ENCODE data around the gene POLR3GL. TPM values are rescaled to one million over a fixed set of nuclear protein-coding genes. Genes with fewer than 3 reads are reported as not detected.
"Not testable (repeated sequence)": the region's sequence is repeated elsewhere in the genome, so short reads cannot be mapped to it uniquely, and the experiment has no call there.

The POLR3GL gene
- total RNA-seq, result 37.5 TPM
- polyA plus RNA-seq, result 89.6 TPM
- long read RNA-seq, donor 1, partial matches to known transcripts, result 0 of 1 reads
- long read RNA-seq, donor 1, other reads (novel, unspliced or antisense), result 0 of 1 reads
- long read RNA-seq, donor 2, transcript POLR3GL-202 (8 exons, 1,165 nt), result major isoform, 31 of 39 reads
- long read RNA-seq, donor 2, partial matches to known transcripts, result 5 of 39 reads
- long read RNA-seq, donor 2, other reads (novel, unspliced or antisense), result 0 of 39 reads
- long read RNA-seq, donor 3, transcript POLR3GL-202 (8 exons, 1,165 nt), result major isoform, 11 of 33 reads
- long read RNA-seq, donor 3, partial matches to known transcripts, result 22 of 33 reads
- long read RNA-seq, donor 3, other reads (novel, unspliced or antisense), result 0 of 33 reads
- long read RNA-seq, donor 4, partial matches to known transcripts, result 0 of 5 reads
- long read RNA-seq, donor 4, other reads (novel, unspliced or antisense), result 0 of 5 reads
- long read RNA-seq, donor 5, transcript POLR3GL-202 (8 exons, 1,165 nt), result major isoform, 9 of 57 reads
- long read RNA-seq, donor 5, partial matches to known transcripts, result 46 of 57 reads
- long read RNA-seq, donor 5, other reads (novel, unspliced or antisense), result 0 of 57 reads
- long read RNA-seq, donor 6, transcript POLR3GL-202 (8 exons, 1,165 nt), result major isoform, 13 of 154 reads
- long read RNA-seq, donor 6, partial matches to known transcripts, result 141 of 154 reads
- long read RNA-seq, donor 6, other reads (novel, unspliced or antisense), result 0 of 154 reads
- long read RNA-seq, donor 7, transcript POLR3GL-202 (8 exons, 1,165 nt), result major isoform, 12 of 15 reads
- long read RNA-seq, donor 7, partial matches to known transcripts, result 0 of 15 reads
- long read RNA-seq, donor 7, other reads (novel, unspliced or antisense), result 0 of 15 reads
- long read RNA-seq, donor 8, transcript POLR3GL-202 (8 exons, 1,165 nt), result major isoform, 6 of 6 reads
- long read RNA-seq, donor 8, partial matches to known transcripts, result 0 of 6 reads
- long read RNA-seq, donor 8, other reads (novel, unspliced or antisense), result 0 of 6 reads
- long read RNA-seq, donor 9, transcript POLR3GL-202 (8 exons, 1,165 nt), result major isoform, 5 of 5 reads
- long read RNA-seq, donor 9, partial matches to known transcripts, result 0 of 5 reads
- long read RNA-seq, donor 9, other reads (novel, unspliced or antisense), result 0 of 5 reads
- long read RNA-seq, donor 10, transcript POLR3GL-202 (8 exons, 1,165 nt), result major isoform, 5 of 336 reads
- long read RNA-seq, donor 10, partial matches to known transcripts, result 331 of 336 reads
- long read RNA-seq, donor 10, other reads (novel, unspliced or antisense), result 0 of 336 reads

- Histone ChIP-seq H3K27me3 (ENCODE audit: control insufficient read depth in 2 of 2, insufficient read depth in 1 of 2, low read length in 1 of 2) (peaks cover 0 to 39% of the 10 kb centered on the region in 2 donors), H3K9me3 (ENCODE audit: control insufficient read depth in 2 of 2, insufficient read depth in 1 of 2, low read length in 1 of 2) (peaks cover 2 to 7% of the 10 kb centered on the region in 2 donors), H3K4me3 (ENCODE audit: low read length in 2 of 2) (peak within 1 kb of the TSS; percentile 69 to 85), H3K36me3 (ENCODE audit: control insufficient read depth in 2 of 2, insufficient read depth in 2 of 2, low read length in 1 of 2) (peaks cover 4% of the 10 kb centered on the region in 2 donors), H3K4me1 (ENCODE audit: control insufficient read depth in 2 of 2, insufficient read depth in 2 of 2, low read length in 2 of 2) (peaks cover 20 to 46% of the 10 kb centered on the region in 2 donors), H3K27ac (ENCODE audit: low read depth in 1 of 2, low read length in 1 of 2) (peak within 1 kb of the TSS; percentile 74 to 91)
- under 1% methylated on average over 37 of the region's 37 CpGs for WGBS
- DNase-seq (ENCODE audit: low read depth in 6 of 9, low spot score in 9 of 9), result peak in 8 of 9 donors; percentile 86 to 98 (median 92)
Measured at GRCh38 chr1:145964328-145965118, at the start of gene POLR3GL, which contains the start of gene ANKRD34A. POLR3GL (plus strand) TSS chr1:145964690; CDS start chr1:145974866, 10,176 bp downstream. ANKRD34A (minus strand) TSS chr1:145964575; CDS start chr1:145961759, 2,816 bp downstream.

- H3K4me1 ChIP-seq (ENCODE audit: control insufficient read depth in 2 of 2, insufficient read depth in 2 of 2, low read length in 2 of 2), result peaks cover 12 to 21% of the 10 kb centered on the region in 2 donors
- no peaks in the 10 kb centered on the region for H3K9me3 ChIP-seq (ENCODE audit: control insufficient read depth in 2 of 2, insufficient read depth in 1 of 2, low read length in 1 of 2)
- H3K36me3 ChIP-seq (ENCODE audit: control insufficient read depth in 2 of 2, insufficient read depth in 2 of 2, low read length in 1 of 2), result peaks cover 6 to 27% of the 10 kb centered on the region in 2 donors
- no peak overlapping the region for H3K4me3 ChIP-seq (ENCODE audit: low read length in 2 of 2)
- H3K27ac ChIP-seq (ENCODE audit: low read depth in 1 of 2, low read length in 1 of 2), result no peak overlapping the region
- 97% methylated on average over 5 of the region's 5 CpGs for WGBS
- no peak for DNase-seq (ENCODE audit: low read depth in 6 of 9, low spot score in 9 of 9)
- no peaks in the 10 kb centered on the region for H3K27me3 ChIP-seq (ENCODE audit: control insufficient read depth in 2 of 2, insufficient read depth in 1 of 2, low read length in 1 of 2)
Measured at GRCh38 chr1:145916745-145917144, 47.7 kb upstream of the POLR3GL start.

GRCh38 chr1:145917595-145917994, 46.9 kb upstream of the POLR3GL start:
- H3K27me3 ChIP-seq (ENCODE audit: control insufficient read depth in 2 of 2, insufficient read depth in 1 of 2, low read length in 1 of 2), result no peaks in the 10 kb centered on the region
- no peak overlapping the region for H3K27ac ChIP-seq (ENCODE audit: low read depth in 1 of 2, low read length in 1 of 2)
- 95% methylated on average over 5 of the region's 5 CpGs for WGBS

GRCh38 chr1:145918144-145918991, 46.1 kb upstream of the POLR3GL start, which contains the start of gene PEX11B:
PEX11B (minus strand) TSS chr1:145918717; CDS start chr1:145918688, 29 bp downstream.
- peak within 1 kb of the TSS; percentile 93 to 95 for H3K4me3 ChIP-seq (ENCODE audit: low read length in 2 of 2)
- H3K36me3 ChIP-seq (ENCODE audit: control insufficient read depth in 2 of 2, insufficient read depth in 2 of 2, low read length in 1 of 2), result peaks cover 0 to 22% of the 10 kb centered on the region in 2 donors
- H3K9me3 ChIP-seq (ENCODE audit: control insufficient read depth in 2 of 2, insufficient read depth in 1 of 2, low read length in 1 of 2), result no peaks in the 10 kb centered on the region
- WGBS, result under 1% methylated on average over 51 of the region's 51 CpGs
- H3K27me3 ChIP-seq (ENCODE audit: control insufficient read depth in 2 of 2, insufficient read depth in 1 of 2, low read length in 1 of 2), result no peaks in the 10 kb centered on the region
- peak within 1 kb of the TSS; percentile 96 to 99 for H3K27ac ChIP-seq (ENCODE audit: low read depth in 1 of 2, low read length in 1 of 2)
- H3K4me1 ChIP-seq (ENCODE audit: control insufficient read depth in 2 of 2, insufficient read depth in 2 of 2, low read length in 2 of 2), result peaks cover 12 to 21% of the 10 kb centered on the region in 2 donors
- peak; percentile 86 to 97 (median 92) for DNase-seq (ENCODE audit: low read depth in 6 of 9, low spot score in 9 of 9)

More at GRCh38 chr1:145917595-145917994, 46.9 kb upstream of the POLR3GL start:
- H3K4me3 ChIP-seq (ENCODE audit: low read length in 2 of 2), result peak overlapping the region; percentile 93 to 95
- H3K9me3 ChIP-seq (ENCODE audit: control insufficient read depth in 2 of 2, insufficient read depth in 1 of 2, low read length in 1 of 2), result no peaks in the 10 kb centered on the region
- H3K36me3 ChIP-seq (ENCODE audit: control insufficient read depth in 2 of 2, insufficient read depth in 2 of 2, low read length in 1 of 2), result peaks cover 0 to 19% of the 10 kb centered on the region in 2 donors
- peaks cover 12 to 21% of the 10 kb centered on the region in 2 donors for H3K4me1 ChIP-seq (ENCODE audit: control insufficient read depth in 2 of 2, insufficient read depth in 2 of 2, low read length in 2 of 2)
- DNase-seq (ENCODE audit: low read depth in 6 of 9, low spot score in 9 of 9), result no peak

GRCh38 chr1:145918992-145919939, 45.2 kb upstream of the POLR3GL start:
- peaks cover 4 to 24% of the 10 kb centered on the region in 2 donors for H3K36me3 ChIP-seq (ENCODE audit: control insufficient read depth in 2 of 2, insufficient read depth in 2 of 2, low read length in 1 of 2)
- H3K27ac ChIP-seq (ENCODE audit: low read depth in 1 of 2, low read length in 1 of 2), result peak overlapping the region; percentile 96 to 99
- peaks cover 12 to 21% of the 10 kb centered on the region in 2 donors for H3K4me1 ChIP-seq (ENCODE audit: control insufficient read depth in 2 of 2, insufficient read depth in 2 of 2, low read length in 2 of 2)
- H3K27me3 ChIP-seq (ENCODE audit: control insufficient read depth in 2 of 2, insufficient read depth in 1 of 2, low read length in 1 of 2), result no peaks in the 10 kb centered on the region
- 19% methylated on average over 33 of the region's 33 CpGs for WGBS
- H3K9me3 ChIP-seq (ENCODE audit: control insufficient read depth in 2 of 2, insufficient read depth in 1 of 2, low read length in 1 of 2), result no peaks in the 10 kb centered on the region
- DNase-seq (ENCODE audit: low read depth in 6 of 9, low spot score in 9 of 9), result peak in 1 of 9 donors; percentile 15
- peak overlapping the region; percentile 93 to 95 for H3K4me3 ChIP-seq (ENCODE audit: low read length in 2 of 2)

- not testable (repeated sequence) for H3K4me3 ChIP-seq (ENCODE audit: low read length in 2 of 2); H3K9me3 ChIP-seq (ENCODE audit: control insufficient read depth in 2 of 2, insufficient read depth in 1 of 2, low read length in 1 of 2); H3K27me3 ChIP-seq (ENCODE audit: control insufficient read depth in 2 of 2, insufficient read depth in 1 of 2, low read length in 1 of 2); DNase-seq (ENCODE audit: low read depth in 6 of 9, low spot score in 9 of 9); H3K27ac ChIP-seq (ENCODE audit: low read depth in 1 of 2, low read length in 1 of 2)
- Histone ChIP-seq H3K36me3 (ENCODE audit: control insufficient read depth in 2 of 2, insufficient read depth in 2 of 2, low read length in 1 of 2) (peaks cover 4 to 14% of the 10 kb centered on the region in 2 donors), H3K4me1 (ENCODE audit: control insufficient read depth in 2 of 2, insufficient read depth in 2 of 2, low read length in 2 of 2) (peaks cover 12 to 21% of the 10 kb centered on the region in 2 donors)
- 99% methylated on average over 2 of the region's 4 CpGs for WGBS
Measured at GRCh38 chr1:145920297-145920696, 44.2 kb upstream of the POLR3GL start.

- 95% methylated on average over 2 of the region's 2 CpGs for WGBS
- no peaks in the 10 kb centered on the region for H3K9me3 ChIP-seq (ENCODE audit: control insufficient read depth in 2 of 2, insufficient read depth in 1 of 2, low read length in 1 of 2)
- peaks cover 16 to 30% of the 10 kb centered on the region in 2 donors for H3K4me1 ChIP-seq (ENCODE audit: control insufficient read depth in 2 of 2, insufficient read depth in 2 of 2, low read length in 2 of 2)
- no peaks in the 10 kb centered on the region for H3K27me3 ChIP-seq (ENCODE audit: control insufficient read depth in 2 of 2, insufficient read depth in 1 of 2, low read length in 1 of 2)
- peaks cover 10 to 14% of the 10 kb centered on the region in 2 donors for H3K36me3 ChIP-seq (ENCODE audit: control insufficient read depth in 2 of 2, insufficient read depth in 2 of 2, low read length in 1 of 2)
- H3K4me3 ChIP-seq (ENCODE audit: low read length in 2 of 2), result no peak overlapping the region
- H3K27ac ChIP-seq (ENCODE audit: low read depth in 1 of 2, low read length in 1 of 2), result no peak overlapping the region
- no peak for DNase-seq (ENCODE audit: low read depth in 6 of 9, low spot score in 9 of 9)
Measured at GRCh38 chr1:145922266-145922665, 42.2 kb upstream of the POLR3GL start.
